Measurements from ENCODE around the gene SOCS3.

The SOCS3 gene

GRCh38 chr17:78400581-78401240, 40.8 kb upstream of the SOCS3 start:
- no peak for TF ChIP-seq SIN3A (IDR thresholded peaks at IDR 0.05; ENCODE audit: borderline replicate concordance, insufficient read depth, low read length)
- no peak for TF ChIP-seq FOXP2 (optimal IDR thresholded peaks at IDR 0.05; ENCODE audit: borderline replicate concordance, extremely low read depth, extremely low read length, insufficient read depth)
- TF ChIP-seq POLR2AphosphoS5 (IDR thresholded peaks at IDR 0.05; ENCODE audit: low read depth, low read length) = 0 out of 2 replicates have a peak, but pooled peaks have one; percentile 4
- no peak for TF ChIP-seq REST (IDR thresholded peaks at IDR 0.05; ENCODE audit: insufficient read depth in 1 of 2, low read depth in 2 of 2, low read length in 2 of 2)

- TF ChIP-seq POLR2AphosphoS5 (IDR thresholded peaks at IDR 0.05; ENCODE audit: low read depth, low read length) (no peak), TAF1 (IDR thresholded peaks at IDR 0.05; ENCODE audit: borderline replicate concordance, insufficient read depth, low read length) (no peak), FOXP2 (optimal IDR thresholded peaks at IDR 0.05; ENCODE audit: borderline replicate concordance, extremely low read depth, extremely low read length, insufficient read depth) (no peak), REST (IDR thresholded peaks at IDR 0.05; ENCODE audit: insufficient read depth in 1 of 2, low read depth in 2 of 2, low read length in 2 of 2) (no peak), SIN3A (IDR thresholded peaks at IDR 0.05; ENCODE audit: borderline replicate concordance, insufficient read depth, low read length) (no peak)
Observed at GRCh38 chr17:78399693-78400144, 39.8 kb upstream of the SOCS3 start.

- no peak for TF ChIP-seq REST (IDR thresholded peaks at IDR 0.05; ENCODE audit: insufficient read depth in 1 of 2, low read depth in 2 of 2, low read length in 2 of 2)
- no peak for TF ChIP-seq POLR2AphosphoS5 (IDR thresholded peaks at IDR 0.05; ENCODE audit: low read depth, low read length)
- TF ChIP-seq SIN3A (IDR thresholded peaks at IDR 0.05; ENCODE audit: borderline replicate concordance, insufficient read depth, low read length) = no peak
- no peak for TF ChIP-seq FOXP2 (optimal IDR thresholded peaks at IDR 0.05; ENCODE audit: borderline replicate concordance, extremely low read depth, extremely low read length, insufficient read depth)
- no peak for TF ChIP-seq TAF1 (IDR thresholded peaks at IDR 0.05; ENCODE audit: borderline replicate concordance, insufficient read depth, low read length)
Observed at GRCh38 chr17:78399028-78399692, 39.3 kb upstream of the SOCS3 start.

GRCh38 chr17:78398390-78398789, 38.5 kb upstream of the SOCS3 start:
- TF ChIP-seq FOXP2 (optimal IDR thresholded peaks at IDR 0.05; ENCODE audit: borderline replicate concordance, extremely low read depth, extremely low read length, insufficient read depth) (no peak), TAF1 (IDR thresholded peaks at IDR 0.05; ENCODE audit: borderline replicate concordance, insufficient read depth, low read length) (no peak), POLR2AphosphoS5 (IDR thresholded peaks at IDR 0.05; ENCODE audit: low read depth, low read length) (no peak), SIN3A (IDR thresholded peaks at IDR 0.05; ENCODE audit: borderline replicate concordance, insufficient read depth, low read length) (no peak), REST (IDR thresholded peaks at IDR 0.05; ENCODE audit: insufficient read depth in 1 of 2, low read depth in 2 of 2, low read length in 2 of 2) (no peak)

Measured in PFSK-1 (cell line).